A172 (cell line): ENCODE data around the gene B3GALT6. TPM values are rescaled to one million over a fixed set of nuclear protein-coding genes. Genes with fewer than 3 reads are reported as not detected.
"Not testable (repeated sequence)": the region's sequence is repeated elsewhere in the genome, so short reads cannot be mapped to it uniquely, and the experiment has no call there.

Source experiments
- DNase-seq: peaks from one replicate; pipeline ENCODE4 v3.0.0-alpha.2; 2015; ENCODE audit warnings: low spot score
- total RNA-seq: library from RNA; depleted of rRNA; stranded (reverse); fragments of >200 nt; shearing (Covaris generic); gene quantifications from 2 replicates; pipeline ENCODE4 v1.2.3, GENCODE V29; 2014

Gene B3GALT6
- total RNA-seq, 1 experiment from 2014 or later: 38.8 TPM

- DNase-seq: no peak
Observed at GRCh38 chr1:1244192-1244811, 12.3 kb downstream of the B3GALT6 start.

GRCh38 chr1:1245178-1245816 lies 13.3 kb downstream of the B3GALT6 start:
- DNase-seq: no peak

GRCh38 chr1:1245817-1246576 lies 14.0 kb downstream of the B3GALT6 start:
- DNase-seq: no peak

GRCh38 chr1:1246577-1247340 lies 14.7 kb downstream of the B3GALT6 start, which contains the start of gene C1QTNF12:
TSS of gene C1QTNF12 (minus strand) at chr1:1246722. CDS start at chr1:1246690, 32 bp downstream.
- DNase-seq: no peak

- DNase-seq: no peak
Observed at GRCh38 chr1:1247341-1247913, 15.4 kb downstream of the B3GALT6 start.

GRCh38 chr1:1248009-1248913 lies 16.2 kb downstream of the B3GALT6 start:
- DNase-seq: not testable (repeated sequence)

- no peak for DNase-seq
Observed at GRCh38 chr1:1250786-1251284, 18.8 kb downstream of the B3GALT6 start.

GRCh38 chr1:1253314-1253713 lies 21.3 kb downstream of the B3GALT6 start:
- no peak for DNase-seq

GRCh38 chr1:1253972-1254666 lies 22.1 kb downstream of the B3GALT6 start:
- DNase-seq: no peak

GRCh38 chr1:1254667-1254998 lies 22.6 kb downstream of the B3GALT6 start:
- DNase-seq: no peak

- no peak for DNase-seq
Observed at GRCh38 chr1:1255078-1255477, 23.0 kb downstream of the B3GALT6 start.

- DNase-seq: no peak
Observed at GRCh38 chr1:1255611-1256010, 23.6 kb downstream of the B3GALT6 start.

- no peak for DNase-seq
Observed at GRCh38 chr1:1256956-1257871, 25.2 kb downstream of the B3GALT6 start.

- DNase-seq: no peak
Observed at GRCh38 chr1:1259119-1259488, 27.1 kb downstream of the B3GALT6 start.

GRCh38 chr1:1259540-1259939 lies 27.5 kb downstream of the B3GALT6 start:
- no peak for DNase-seq

GRCh38 chr1:1259951-1260600 lies 28.0 kb downstream of the B3GALT6 start:
- no peak for DNase-seq

GRCh38 chr1:1260843-1261560 lies 29.0 kb downstream of the B3GALT6 start:
- DNase-seq: no peak

- DNase-seq: no peak
Observed at GRCh38 chr1:1262071-1262470, 30.0 kb downstream of the B3GALT6 start.
